SU-DHL-6 (cell line): ENCODE measurements around the gene GYPC.
"Not testable (repeated sequence)": the region's sequence is repeated elsewhere in the genome, so short reads cannot be mapped to it uniquely, and the experiment has no call there.

Experiments
- EZH2phosphoT487 ChIP-seq: fragments of 200-600 bp; sonication (generic), shearing (Covaris generic); conservative IDR thresholded peaks from 2 replicates; pipeline ENCODE4 v1.6.1; 2018; ENCODE audit warnings: mild to moderate bottlenecking, antibody characterized with exemption, low read length, moderate library complexity, mixed read lengths
- TF ChIP-seq, protein P1 (sequence below): fragments of 200-600 bp; sonication (generic); IDR thresholded peaks from one replicate; pipeline ENCODE4 v1.5.1; 2017; ENCODE audit warnings: antibody characterized with exemption, mild to moderate bottlenecking, low read length, moderate library complexity; ENCODE audit not compliant: insufficient read depth, poor library complexity, severe bottlenecking

DNA sequence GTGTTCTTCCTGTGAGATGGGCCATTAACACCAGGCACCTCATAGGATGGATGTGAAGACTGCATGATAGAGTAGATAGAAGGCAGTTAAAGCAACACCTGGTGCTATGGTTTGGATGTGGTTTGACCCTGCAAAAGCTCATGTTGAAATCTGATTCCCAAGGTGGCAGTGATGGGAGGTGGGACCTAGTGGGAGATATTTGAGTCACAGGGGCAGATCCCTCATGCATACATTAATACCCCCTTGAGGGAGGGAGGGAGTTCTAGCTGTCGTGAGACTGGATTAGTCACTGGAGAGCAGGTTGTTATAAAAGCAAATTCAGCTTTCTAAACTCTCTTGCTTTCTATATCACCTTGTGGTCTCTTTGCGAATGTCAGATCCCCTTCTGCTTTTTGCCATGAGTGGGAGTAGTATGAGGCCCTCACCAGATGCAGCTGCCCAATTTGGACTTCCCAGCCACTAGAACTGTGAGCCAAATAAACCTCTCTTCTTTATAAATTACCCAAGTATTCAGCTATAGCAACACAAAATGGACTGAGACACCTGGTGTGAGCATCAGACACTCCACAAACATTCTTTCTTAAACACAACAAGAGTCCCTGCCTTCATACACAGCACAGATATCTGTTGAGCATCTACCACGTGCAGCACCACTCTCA is 37.1 kb downstream of the GYPC start:
- TF ChIP-seq, protein P1, sequence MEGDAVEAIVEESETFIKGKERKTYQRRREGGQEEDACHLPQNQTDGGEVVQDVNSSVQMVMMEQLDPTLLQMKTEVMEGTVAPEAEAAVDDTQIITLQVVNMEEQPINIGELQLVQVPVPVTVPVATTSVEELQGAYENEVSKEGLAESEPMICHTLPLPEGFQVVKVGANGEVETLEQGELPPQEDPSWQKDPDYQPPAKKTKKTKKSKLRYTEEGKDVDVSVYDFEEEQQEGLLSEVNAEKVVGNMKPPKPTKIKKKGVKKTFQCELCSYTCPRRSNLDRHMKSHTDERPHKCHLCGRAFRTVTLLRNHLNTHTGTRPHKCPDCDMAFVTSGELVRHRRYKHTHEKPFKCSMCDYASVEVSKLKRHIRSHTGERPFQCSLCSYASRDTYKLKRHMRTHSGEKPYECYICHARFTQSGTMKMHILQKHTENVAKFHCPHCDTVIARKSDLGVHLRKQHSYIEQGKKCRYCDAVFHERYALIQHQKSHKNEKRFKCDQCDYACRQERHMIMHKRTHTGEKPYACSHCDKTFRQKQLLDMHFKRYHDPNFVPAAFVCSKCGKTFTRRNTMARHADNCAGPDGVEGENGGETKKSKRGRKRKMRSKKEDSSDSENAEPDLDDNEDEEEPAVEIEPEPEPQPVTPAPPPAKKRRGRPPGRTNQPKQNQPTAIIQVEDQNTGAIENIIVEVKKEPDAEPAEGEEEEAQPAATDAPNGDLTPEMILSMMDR: not testable (repeated sequence)
- not testable (repeated sequence) for TF ChIP-seq EZH2phosphoT487
